ENCODE measurements around the gene ADARB2. TPM values are rescaled to one million over a fixed set of nuclear protein-coding genes. Genes with fewer than 3 reads are reported as not detected.

Gene ADARB2
- polyA plus RNA-seq, 1 of the 3 experiments (the other 2 are of a cell fraction): not detected

GRCh38 chr10:1358860-1359625, 378.3 kb downstream of the ADARB2 start:
- no peak for DNase-seq
- Histone ChIP-seq H4K20me1 (ENCODE audit: insufficient read depth) (no peaks in the 10 kb centered on the region), H3K9me2 (no peaks in the 10 kb centered on the region), H3K4me1 (ENCODE audit: control insufficient read depth in 1 of 2, insufficient read depth in 2 of 2, low read depth in 1 of 2, low read length in 1 of 2) (peaks cover 0 to 36% of the 10 kb centered on the region in 2 experiments; a peak in 2 of 4 replicates), H3K27me3 (ENCODE audit: insufficient read depth) (no peaks in the 10 kb centered on the region), H2AFZ (ENCODE audit: low read depth) (no peak overlapping the region), H3K27ac (ENCODE audit: low read depth in 2 of 2, low read length in 1 of 2) (no peak overlapping the region), H3K9ac (no peak overlapping the region), H3K79me2 (ENCODE audit: insufficient read depth) (no peaks in the 10 kb centered on the region), H3K36me3 (replicated peaks in 1 of 2; ENCODE audit: control insufficient read depth in 1 of 2, insufficient read depth in 2 of 2, low read length in 1 of 2) (no peaks in the 10 kb centered on the region), H3K4me2 (no peak overlapping the region), H3K9me3 (no peaks in the 10 kb centered on the region), H3F3A (replicated peaks; ENCODE audit: insufficient read depth) (no peaks in the 10 kb centered on the region), H3K4me3 (ENCODE audit: low read depth in 2 of 2, low read length in 1 of 2) (no peak overlapping the region)
- POLR2A ChIA-PET: no interaction called here
- TF ChIP-seq NRF1 (IDR thresholded peaks at IDR 0.05; ENCODE audit: low read depth, low read length) (no peak), RCOR1 (IDR thresholded peaks at IDR 0.05; ENCODE audit: low read length) (no peak), CHD2 (IDR thresholded peaks at IDR 0.05; ENCODE audit: low read length, partially characterized antibody) (no peak), YY1 (IDR thresholded peaks at IDR 0.05; ENCODE audit: low read depth) (no peak), TAF1 (IDR thresholded peaks at IDR 0.05; ENCODE audit: borderline replicate concordance, low read depth, low read length) (no peak), SIN3A (IDR thresholded peaks at IDR 0.05; ENCODE audit: borderline replicate concordance, low read depth, low read length) (no peak), FOSL2 (IDR thresholded peaks at IDR 0.05; ENCODE audit: borderline replicate concordance, low read depth) (no peak), FOXJ3 (CRISPR knock-in tag; IDR thresholded peaks at IDR 0.05) (no peak), EZH2phosphoT487 (IDR thresholded peaks at IDR 0.05; ENCODE audit: borderline replicate concordance, low read depth) (no peak), NFIC (IDR thresholded peaks at IDR 0.05; ENCODE audit: borderline replicate concordance) (no peak), REST (IDR thresholded peaks at IDR 0.05; ENCODE audit: low read depth, low read length) (no peak), MXI1 (IDR thresholded peaks at IDR 0.05; ENCODE audit: low read depth, low read length) (no peak)
- TF ChIP-seq, protein P1, sequence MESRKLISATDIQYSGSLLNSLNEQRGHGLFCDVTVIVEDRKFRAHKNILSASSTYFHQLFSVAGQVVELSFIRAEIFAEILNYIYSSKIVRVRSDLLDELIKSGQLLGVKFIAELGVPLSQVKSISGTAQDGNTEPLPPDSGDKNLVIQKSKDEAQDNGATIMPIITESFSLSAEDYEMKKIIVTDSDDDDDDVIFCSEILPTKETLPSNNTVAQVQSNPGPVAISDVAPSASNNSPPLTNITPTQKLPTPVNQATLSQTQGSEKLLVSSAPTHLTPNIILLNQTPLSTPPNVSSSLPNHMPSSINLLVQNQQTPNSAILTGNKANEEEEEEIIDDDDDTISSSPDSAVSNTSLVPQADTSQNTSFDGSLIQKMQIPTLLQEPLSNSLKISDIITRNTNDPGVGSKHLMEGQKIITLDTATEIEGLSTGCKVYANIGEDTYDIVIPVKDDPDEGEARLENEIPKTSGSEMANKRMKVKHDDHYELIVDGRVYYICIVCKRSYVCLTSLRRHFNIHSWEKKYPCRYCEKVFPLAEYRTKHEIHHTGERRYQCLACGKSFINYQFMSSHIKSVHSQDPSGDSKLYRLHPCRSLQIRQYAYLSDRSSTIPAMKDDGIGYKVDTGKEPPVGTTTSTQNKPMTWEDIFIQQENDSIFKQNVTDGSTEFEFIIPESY (IDR thresholded peaks at IDR 0.05; ENCODE audit: borderline replicate concordance, low read depth): no peak
- 48% methylated on average over 9 of the region's 9 CpGs for WGBS (ENCODE audit: low lambda C conversion rate)
- CTCF ChIA-PET: interaction anchor here (1.1 to 2.4 kb wide), 6 partner anchors 10 to 249 kb away, joined by 3 to 11 read pairs (median 4); no protein-coding TSS in a partner anchor
